Heart left ventricle (tissue), 16 donors: Measurements from ENCODE around the gene UBE2M. TPM values are rescaled to one million over a fixed set of nuclear protein-coding genes. Genes with fewer than 3 reads are reported as not detected.
A peak's percentile ranks its signal among the peaks of the same experiment; 100 is the strongest.

Source experiments
- ATAC-seq, 4 donors: fragments of 200-7000 bp; cut with Tn5 transposase; one replicate each; pipeline ENCODE4 v1.9.1; 2020 to 2022; ENCODE audit warnings: moderate library complexity in 4 of 4, mild to moderate bottlenecking in 3 of 4, moderate number of reproducible peaks in 1 of 4
- DNase-seq, 5 donors: peaks; one replicate each; pipeline ENCODE4 v3.0.0-alpha.2; 2020
- H3K27ac ChIP-seq, 12 donors: fragments of 200-600 bp; sonication (generic) in 4 of 12; one replicate each; pipeline versions ENCODE4 v1.5.0 to v1.8.0; 2016 to 2022; ENCODE audit warnings: mild to moderate bottlenecking in 2 of 12
- H3K27me3 ChIP-seq, 9 donors: fragments of 200-600 bp; sonication (generic) in 2 of 9; one replicate each; pipeline versions ENCODE4 v1.5.1 to v1.8.0; 2016 to 2022; ENCODE audit warnings: mild to moderate bottlenecking in 3 of 9
- H3K36me3 ChIP-seq, 9 donors: fragments of 200-600 bp; sonication (generic) in 2 of 9; one replicate each; pipeline versions ENCODE4 v1.5.0 to v1.8.0; 2018 to 2022; ENCODE audit warnings: mild to moderate bottlenecking in 2 of 9
- H3K4me1 ChIP-seq, 12 donors: fragments of 200-600 bp; sonication (generic) in 4 of 12; one replicate each; pipeline versions ENCODE4 v1.5.0 to v1.8.0; 2016 to 2022; ENCODE audit warnings: mild to moderate bottlenecking in 3 of 12
- H3K4me3 ChIP-seq, 12 donors: fragments of 200-600 bp; sonication (generic) in 4 of 12; one replicate each; pipeline versions ENCODE4 v1.5.0 to v1.8.0; 2017 to 2022; ENCODE audit warnings: mild to moderate bottlenecking in 9 of 12, moderate library complexity in 4 of 12
- H3K9me3 ChIP-seq, 12 donors: fragments of 200-600 bp; sonication (generic) in 4 of 12; one replicate each; pipeline versions ENCODE4 v1.5.0 to v1.8.0; 2016 to 2022; ENCODE audit warnings: mild to moderate bottlenecking in 1 of 12
- CTCF ChIP-seq, 12 donors: fragments of 200-600 bp; sonication (generic) in 4 of 12; IDR thresholded peaks; one replicate each; pipeline versions ENCODE4 v1.5.0 to v1.8.0; 2018 to 2022; ENCODE audit warnings: antibody characterized with exemption in 12 of 12, mild to moderate bottlenecking in 5 of 12
- POLR2A ChIP-seq, 2 donors: fragments of 450-650 bp; IDR thresholded peaks; one replicate each; pipeline ENCODE4 v1.6.1; 2017; ENCODE audit warnings: antibody characterized with exemption in 2 of 2, mild to moderate bottlenecking in 2 of 2, moderate library complexity in 2 of 2
- WGBS, 4 donors: extraction: QIAGEN DNeasy Blood & Tissue Kit in 2 of 4; methylation state at CpG; one replicate each; pipeline versions ENCODE4 v1.1.5 to v1.1.7; 2013 to 2018; 5-methylcytosine and 5-hydroxymethylcytosine counted together
- intact Hi-C, 10 donors: fragments of 100-400 bp; cut with DNase I; formaldehyde crosslinking; loops; one replicate each; pipeline versions ENCODE4 v1.11.1 to v1.14.2; 2022
- polyA plus RNA-seq, 2 donors: library from polyadenylated mRNA; stranded (reverse); fragments of 200-250 nt; gene quantifications; one replicate each; pipeline ENCODE4 v1.2.3, GENCODE V29; 2013
- total RNA-seq, 9 donors: library from RNA; depleted of rRNA in 2 of 9; stranded (reverse); fragments of >200 nt in 2 of 9; fragmentation: NEBNext Ultra II Directional in 3 of 9; extraction: Animal tissue kit (Norgen Biotek cat#: 25700) in 3 of 9; gene quantifications; one replicate each; pipeline versions ENCODE4 v1.1.0 to v1.2.4, GENCODE V29; 2016 to 2023
- donor health status: ischemic (EF 13 %, LVEDD 7.1; RV severe dilation, severe dysfunction).
- donor health status: healthy with polysubstance abuse.
- donor health status: DM: no; HTN: yes; CAD: no.
- donor health status: DM: no; HTN: no; CAD: no.
- donor health status: ischemic (EF 25% LVEDD 6.9; RV normal size, moderate dysfunction).
- donor health status: ischemic (EF 25% LVEDD 5.7; RV mildly dilated, moderate dysfunction).
- donor health status: healthy.
- donor health status: DM: yes; HTN: yes; CAD: no.
- donor health status: ischemic (EF 35%, LVEDD 5.7; RV mildly dilated, moderate dysfunction).
- donor health status: nonischemic (EF 11% LVEDD 7.7; RV severe dilation, severe dysfunction).
- donor health status: DM: yes; HTN: yes; CAD: no.
- donor health status: PGD.
- donor health status: ischemic (EF 29% LVEDD 5.4; RV normal size, mild dysfunction).
- donor health status: nonischemic (EF 23%, LVEDD 6.1; RV moderate dilation, normal function).

UBE2M gene
- total and polyA plus RNA-seq, 11 donors, result 35.3 to 139 (median 114) TPM

GRCh38 chr19:58522709-58523108, 35.7 kb downstream of the UBE2M start:
- 73 to 85% (median 82%) methylated on average over 3 of the region's 3 CpGs for WGBS, 4 donors
- no peak for DNase-seq
- H3K27ac ChIP-seq, result no peak overlapping the region
- no peak for ATAC-seq
- intact Hi-C loops, result no loop called here
- H3K27me3 ChIP-seq, result no peaks in the 10 kb centered on the region
- no peaks in the 10 kb centered on the region for H3K36me3 ChIP-seq
- H3K4me3 ChIP-seq, result no peak overlapping the region
- no peaks in the 10 kb centered on the region for H3K9me3 ChIP-seq
- H3K4me1 ChIP-seq, result peaks cover 7 to 26% (median 17%) of the 10 kb centered on the region in 12 donors
- TF ChIP-seq CTCF (IDR thresholded peaks at IDR 0.05) (no peak), POLR2A (IDR thresholded peaks at IDR 0.05) (no peak)

- Histone ChIP-seq H3K36me3 (peaks cover 0 to 9% (median 7%) of the 10 kb centered on the region in 9 donors), H3K27me3 (no peaks in the 10 kb centered on the region), H3K4me3 (no peak overlapping the region), H3K27ac (no peak overlapping the region), H3K9me3 (no peaks in the 10 kb centered on the region), H3K4me1 (peaks cover 7 to 33% (median 23%) of the 10 kb centered on the region in 12 donors)
- 63 to 74% (median 68%) methylated on average over 4 of the region's 4 CpGs for WGBS, 4 donors
- intact Hi-C loops, result loop anchor here in 1 of 10 donors (2.0 kb wide), 1 partner anchor 17 kb away; no protein-coding TSS in a partner anchor
- DNase-seq, result no peak
- TF ChIP-seq POLR2A (IDR thresholded peaks at IDR 0.05) (no peak), CTCF (IDR thresholded peaks at IDR 0.05) (no peak)
- ATAC-seq, result no peak
These were observed 36.8 kb downstream of the UBE2M start for GRCh38 chr19:58521651-58522050.

- DNase-seq, result no peak
- H3K36me3 ChIP-seq, result peaks cover 0 to 23% (median 17%) of the 10 kb centered on the region in 9 donors
These were observed 38.2 kb downstream of the UBE2M start for GRCh38 chr19:58520257-58520599.

More at GRCh38 chr19:58520257-58520599, 38.2 kb downstream of the UBE2M start:
- intact Hi-C loops, result loop anchor here in 1 of 10 donors (2.0 kb wide), 1 partner anchor 19 kb away; no protein-coding TSS in a partner anchor
- WGBS, 4 donors, result 8 to 18% (median 11%) methylated on average over 6 to 7 of the region's 7 CpGs
- H3K4me1 ChIP-seq, result peaks cover 7 to 47% (median 30%) of the 10 kb centered on the region in 12 donors
- no peaks in the 10 kb centered on the region for H3K9me3 ChIP-seq
- H3K4me3 ChIP-seq, result peak overlapping the region; percentile 70 to 97 (median 86)
- peak in 1 of 4 donors; percentile 40 for ATAC-seq
- peak overlapping the region; percentile 79 to 99 (median 94) for H3K27ac ChIP-seq
- no peaks in the 10 kb centered on the region for H3K27me3 ChIP-seq
- no peak for TF ChIP-seq CTCF (IDR thresholded peaks at IDR 0.05)
- TF ChIP-seq POLR2A (IDR thresholded peaks at IDR 0.05), result no peak
